ENCODE measurements around the gene MAPK8IP1.

The MAPK8IP1 gene

DNA sequence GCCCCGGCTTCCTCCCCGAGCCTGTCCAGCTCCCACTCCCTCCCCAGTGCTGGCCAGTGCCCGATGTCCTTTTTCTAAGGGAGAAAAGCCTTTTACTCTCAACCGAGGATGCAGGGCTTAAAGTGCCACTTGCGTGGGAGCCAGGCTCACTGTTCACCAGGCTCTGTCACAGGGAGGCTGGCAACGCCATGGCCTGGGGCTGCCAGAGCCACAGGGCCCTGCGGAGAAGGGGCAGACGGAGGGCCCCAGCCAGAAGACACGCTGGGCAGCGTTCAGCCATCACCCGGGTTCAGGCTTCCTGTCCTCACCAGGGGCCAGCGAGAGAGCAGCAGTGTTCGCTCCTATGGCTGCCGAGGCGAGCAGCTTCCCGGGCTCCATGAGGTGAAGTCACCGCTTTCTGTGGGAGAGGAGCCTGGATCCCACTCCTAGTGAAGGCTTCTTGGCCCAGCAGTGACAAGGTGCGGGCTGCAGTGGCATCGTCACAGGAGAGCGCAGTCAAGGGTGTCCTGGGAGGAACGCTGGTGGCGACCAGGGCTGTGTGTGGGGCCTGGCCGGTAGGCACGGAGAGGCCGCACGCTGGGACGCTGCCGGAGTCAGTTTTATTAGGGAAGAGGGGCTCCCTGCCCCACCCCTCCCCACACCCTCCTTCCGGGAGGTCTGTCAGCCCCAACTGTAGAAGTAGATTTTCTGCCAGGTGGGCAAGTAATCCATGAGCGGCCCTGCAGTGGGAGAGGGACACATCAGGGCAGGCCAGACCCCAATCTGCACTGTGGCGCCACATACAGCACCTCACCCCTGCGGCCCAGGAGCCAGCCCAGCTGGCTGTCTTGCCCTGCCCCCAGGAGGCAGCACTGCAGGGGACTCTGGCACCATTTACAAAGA lies 24.4 kb downstream of the MAPK8IP1 start:
- no peak for DNase-seq (ENCODE audit: low read depth)

DNA sequence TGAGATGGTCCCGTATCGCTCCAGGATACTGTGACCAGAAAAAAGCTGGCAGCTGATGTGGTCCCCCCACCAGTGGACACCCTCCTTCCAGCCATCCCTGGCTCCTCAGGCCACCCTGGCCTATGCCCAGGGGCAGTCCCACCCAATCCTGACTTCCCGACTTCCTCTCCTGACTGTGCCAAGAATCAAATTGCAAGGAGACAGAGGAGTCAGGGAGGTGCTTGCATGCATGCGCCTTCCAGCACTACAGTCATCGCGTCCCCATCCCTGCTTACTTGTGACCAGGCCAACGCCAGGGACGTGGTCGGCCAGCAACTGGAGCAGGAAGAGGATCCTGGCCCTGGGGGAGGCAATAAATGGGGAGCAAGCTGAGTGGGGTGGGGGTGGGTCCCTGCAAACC lies 25.2 kb downstream of the MAPK8IP1 start:
- DNase-seq (ENCODE audit: low read depth), result no peak

GRCh38 chr11:45913514-45913913 lies 28.1 kb downstream of the MAPK8IP1 start:
- no peak for DNase-seq (ENCODE audit: low read depth)

DNA sequence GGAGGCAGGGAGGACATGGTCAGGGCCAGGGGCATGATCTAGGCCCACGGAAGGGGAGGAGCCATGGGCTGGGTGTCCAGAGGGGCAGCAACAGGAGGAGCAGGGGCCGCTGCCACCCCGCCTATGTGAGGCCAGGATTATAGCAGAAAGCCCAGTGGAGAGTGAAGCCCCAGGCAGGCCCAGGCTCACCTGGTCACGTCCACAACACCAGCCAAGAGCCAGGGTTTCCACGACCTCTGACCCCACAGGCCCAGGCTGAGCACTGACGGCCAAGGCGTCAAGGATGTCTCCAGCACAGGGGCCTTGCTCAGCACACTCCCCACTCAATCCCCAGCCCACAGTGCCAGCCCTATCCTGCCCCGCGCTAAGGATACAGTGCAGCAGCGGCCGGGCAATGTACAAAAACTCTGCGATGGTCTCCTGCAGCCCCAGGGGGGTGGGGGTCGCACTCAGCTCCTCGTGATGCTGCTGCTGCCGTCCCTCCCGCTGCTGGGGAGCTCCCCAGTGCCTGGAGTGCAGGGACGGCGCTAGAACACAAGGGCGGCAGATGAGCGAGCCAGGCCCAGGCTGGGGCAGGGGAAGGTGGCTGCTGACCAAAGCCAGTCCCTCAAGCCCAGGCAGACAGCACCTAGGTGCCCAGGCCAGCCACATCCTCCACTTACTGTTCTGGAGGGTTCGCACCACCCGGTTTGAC lies 28.6 kb downstream of the MAPK8IP1 start:
- no peak for DNase-seq (ENCODE audit: low read depth)

DNA sequence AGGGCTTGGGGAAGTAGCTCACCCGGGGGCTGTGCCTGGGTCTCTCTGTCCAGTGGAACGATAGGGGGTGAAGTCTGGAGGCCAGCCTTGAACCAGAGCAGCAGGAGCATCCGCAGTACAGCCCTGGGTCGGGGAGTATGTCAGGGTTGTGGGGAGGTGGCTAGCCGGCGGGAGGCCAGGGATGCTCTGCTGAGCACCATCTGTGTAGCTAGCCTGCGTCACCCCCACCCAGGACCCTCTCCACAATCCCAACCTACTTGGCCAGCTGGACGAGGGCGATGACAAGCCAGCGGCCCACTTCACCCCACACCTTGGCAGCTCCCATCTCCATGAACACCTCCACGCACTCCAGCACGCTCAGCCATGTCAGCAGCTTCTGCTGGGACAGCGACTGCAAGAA lies 30.0 kb downstream of the MAPK8IP1 start:
- no peak for DNase-seq (ENCODE audit: low read depth)

GRCh38 chr11:45917286-45917622 lies 31.8 kb downstream of the MAPK8IP1 start:
- DNase-seq (ENCODE audit: low read depth), result no peak

DNA sequence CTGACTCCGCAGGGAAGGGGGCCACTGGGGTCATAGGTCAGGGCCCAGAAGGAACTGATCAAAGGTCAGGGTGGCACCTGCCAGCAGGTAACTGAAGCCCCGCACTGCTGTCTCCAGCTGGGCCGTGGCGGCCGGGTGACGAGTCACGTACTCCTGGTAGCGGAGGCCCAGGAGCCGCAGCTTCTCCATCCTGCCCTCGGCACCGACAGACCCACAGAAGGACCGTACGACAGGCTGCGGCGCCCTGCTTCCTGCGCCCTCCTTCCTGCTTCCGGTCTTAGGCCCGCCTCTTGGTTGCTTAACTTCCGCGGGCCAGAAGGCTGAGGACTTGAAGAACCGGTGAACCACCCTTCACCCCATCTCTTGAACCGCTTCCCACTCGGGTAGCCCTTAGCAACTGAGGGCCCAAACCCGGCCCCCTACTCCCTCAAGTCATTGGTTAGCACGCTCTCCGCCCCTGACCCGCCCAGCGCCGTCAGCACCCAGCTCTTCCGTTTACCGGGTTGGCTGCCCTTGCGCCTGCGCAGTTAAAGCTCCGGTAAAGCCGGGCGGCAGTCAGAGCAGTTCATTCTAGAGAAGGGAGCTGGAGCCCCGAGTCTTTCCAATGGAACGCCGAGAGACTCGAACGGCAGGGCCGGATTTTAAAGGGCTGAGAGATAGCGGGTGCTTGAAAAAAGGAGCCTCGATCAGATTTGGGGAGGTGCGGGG lies 32.3 kb downstream of the MAPK8IP1 start, which contains the start of gene PEX16:
PEX16 (minus strand) TSS at position 255 of the 708 bp plus-strand sequence; CDS start at position 189, 66 bp downstream.
- peak; percentile 100 for DNase-seq (ENCODE audit: low read depth)

DNA sequence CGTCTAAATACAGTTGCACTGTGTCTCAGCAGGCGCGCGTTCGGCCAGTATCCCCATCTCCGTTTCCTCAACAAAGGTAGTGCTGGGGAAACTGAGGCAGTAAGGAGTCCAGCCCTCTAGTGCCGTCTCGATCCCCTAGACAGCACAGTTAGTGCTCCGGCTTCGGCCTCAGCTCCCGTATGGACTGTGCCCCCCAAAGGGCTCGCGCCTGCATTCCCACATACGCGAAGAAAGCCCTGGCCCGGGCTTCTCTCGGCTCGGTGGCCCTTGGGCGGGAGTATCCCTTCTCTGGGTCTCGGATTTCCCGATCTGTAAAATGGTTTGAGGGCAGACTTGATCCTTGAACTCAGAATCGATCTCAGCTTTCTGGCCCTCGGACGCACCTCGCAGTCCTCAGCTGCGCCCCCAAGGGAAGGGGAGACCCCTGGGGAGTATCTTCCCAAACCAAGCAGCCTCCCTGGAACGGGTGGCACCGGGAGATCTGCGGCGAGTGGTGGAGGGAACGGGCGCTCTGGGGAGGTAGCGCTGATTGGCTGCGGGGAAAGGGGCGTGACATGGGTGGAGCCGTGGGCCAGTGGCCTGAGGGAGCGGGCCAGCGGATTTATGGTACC lies 33.0 kb downstream of the MAPK8IP1 start:
- DNase-seq (ENCODE audit: low read depth), result peak; percentile 62

DNA sequence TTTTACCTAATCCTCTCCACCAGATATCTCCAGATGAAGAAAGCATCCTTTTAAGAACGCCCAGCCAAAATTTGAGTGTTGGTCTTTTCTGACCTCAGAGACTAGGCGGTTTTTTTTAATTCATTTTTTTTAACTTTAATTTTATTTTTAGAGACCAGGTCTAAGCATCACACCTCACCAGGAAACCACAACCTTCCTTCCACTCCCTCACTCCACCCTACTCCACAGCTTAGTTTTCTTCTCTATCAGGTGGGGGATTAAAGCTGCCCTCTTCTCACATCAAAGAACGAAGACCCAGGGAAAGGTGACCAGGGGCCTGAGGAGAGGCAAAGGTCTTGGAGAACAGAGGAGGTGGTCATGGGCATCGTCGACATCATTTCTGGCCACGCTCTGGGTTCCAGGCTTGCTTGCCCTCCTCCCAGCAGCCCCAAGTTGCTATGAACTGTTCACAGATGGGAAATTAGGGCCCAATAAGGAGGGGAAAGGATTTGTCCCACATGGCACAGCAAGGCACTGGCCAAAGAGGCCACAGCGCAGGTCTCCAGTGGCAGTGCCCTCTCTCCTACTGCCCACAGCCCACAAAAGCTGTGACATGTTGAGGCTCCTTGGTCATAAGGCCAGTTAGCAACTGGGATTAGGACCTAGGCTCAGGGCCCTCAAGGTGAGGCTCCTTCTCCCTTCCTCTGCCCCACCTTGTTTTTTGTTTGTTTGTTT lies 33.7 kb downstream of the MAPK8IP1 start:
- DNase-seq (ENCODE audit: low read depth), result no peak

GRCh38 chr11:45919806-45920530 lies 34.5 kb downstream of the MAPK8IP1 start:
- DNase-seq (ENCODE audit: low read depth), result no peak

GRCh38 chr11:45920531-45921477 lies 35.4 kb downstream of the MAPK8IP1 start:
- DNase-seq (ENCODE audit: low read depth), result no peak

DNA sequence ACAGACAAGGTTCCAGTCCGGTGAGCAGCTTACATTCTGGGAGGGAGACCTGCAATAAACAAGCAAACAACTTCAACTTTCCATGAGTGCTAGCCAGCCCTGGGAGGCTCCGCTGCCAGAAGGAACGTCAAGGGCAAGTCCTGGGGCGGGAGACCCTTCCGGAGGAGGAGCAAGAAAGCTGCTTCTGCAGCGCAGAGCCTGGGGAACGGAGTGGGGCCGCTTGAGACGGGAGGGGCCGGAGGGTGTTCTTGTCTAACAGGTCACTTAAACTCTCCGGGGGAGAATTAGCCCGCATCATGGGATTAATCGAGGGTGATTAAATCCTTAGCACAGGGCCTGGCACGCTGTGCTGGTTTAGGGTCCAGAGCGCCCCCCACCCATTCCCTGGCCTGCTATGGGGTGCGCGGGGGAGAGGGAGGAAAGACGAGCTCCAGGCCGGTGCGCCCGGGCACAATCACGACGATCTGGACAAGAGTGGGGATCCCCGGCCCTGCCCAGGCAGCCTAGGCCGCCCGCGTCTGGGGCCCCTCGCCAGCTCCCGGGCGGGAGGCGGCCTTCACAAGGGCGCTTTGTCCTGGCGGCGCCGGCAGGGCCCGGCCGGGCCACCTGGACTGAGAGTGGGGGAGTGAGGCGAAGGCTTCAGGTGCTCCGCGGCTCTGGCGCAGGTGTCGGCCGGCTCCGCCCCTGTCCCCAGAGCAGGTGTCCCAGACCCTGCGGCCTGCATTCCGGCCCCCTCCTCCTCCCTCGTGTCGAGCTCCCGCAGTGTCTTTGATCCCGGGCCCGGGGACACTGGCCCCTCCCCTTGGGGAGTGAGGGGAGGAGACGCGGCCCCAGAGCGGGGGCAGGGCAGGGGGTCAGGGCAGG lies 36.3 kb downstream of the MAPK8IP1 start:
- DNase-seq (ENCODE audit: low read depth), result no peak

- no peak for DNase-seq (ENCODE audit: low read depth)
These were observed 37.1 kb downstream of the MAPK8IP1 start, which contains the start of gene LARGE2 for GRCh38 chr11:45922425-45923082. LARGE2 (plus strand) TSS chr11:45922656; CDS start chr11:45922883, 227 bp downstream.

DNA sequence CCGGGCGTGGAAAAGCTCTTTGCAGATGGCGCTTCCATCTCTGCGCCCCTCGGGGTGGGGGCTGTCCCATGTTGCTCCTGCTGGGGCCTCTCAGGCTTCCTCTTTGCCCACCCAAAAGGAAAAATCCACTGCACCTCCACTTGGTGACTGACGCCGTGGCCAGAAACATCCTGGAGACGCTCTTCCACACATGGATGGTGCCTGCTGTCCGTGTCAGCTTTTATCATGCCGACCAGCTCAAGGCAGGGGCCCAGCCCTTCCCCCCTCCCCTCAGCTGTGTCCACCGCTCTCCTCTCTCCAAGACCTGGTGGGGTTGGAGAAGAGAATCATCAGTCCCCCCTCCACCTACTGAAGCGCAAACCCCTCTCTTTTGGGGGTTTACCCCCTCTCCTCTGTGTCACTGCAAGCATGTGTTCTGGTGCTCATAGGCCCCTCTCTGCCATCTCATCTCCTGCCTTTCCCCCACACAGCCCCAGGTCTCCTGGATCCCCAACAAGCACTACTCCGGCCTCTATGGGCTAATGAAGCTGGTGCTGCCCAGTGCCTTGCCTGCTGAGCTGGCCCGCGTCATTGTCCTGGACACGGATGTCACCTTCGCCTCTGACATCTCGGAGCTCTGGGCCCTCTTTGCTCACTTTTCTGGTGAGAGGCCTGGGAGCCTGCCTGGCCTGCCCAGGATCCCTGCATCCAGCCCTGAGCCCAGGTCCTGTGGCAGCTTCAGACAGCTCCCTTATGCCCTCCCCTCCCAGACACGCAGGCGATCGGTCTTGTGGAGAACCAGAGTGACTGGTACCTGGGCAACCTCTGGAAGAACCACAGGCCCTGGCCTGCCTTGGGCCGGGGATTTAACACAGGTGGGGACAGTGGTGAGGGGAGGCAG lies 38.8 kb downstream of the MAPK8IP1 start:
- DNase-seq (ENCODE audit: low read depth), result no peak

- no peak for DNase-seq (ENCODE audit: low read depth)
These were observed 39.5 kb downstream of the MAPK8IP1 start for GRCh38 chr11:45924927-45925326.

GRCh38 chr11:45925550-45925949 lies 40.1 kb downstream of the MAPK8IP1 start:
- DNase-seq (ENCODE audit: low read depth), result no peak

- DNase-seq (ENCODE audit: low read depth), result no peak
These were observed 40.5 kb downstream of the MAPK8IP1 start for GRCh38 chr11:45926001-45926401.
